Panc1 (cell line): Measurements from ENCODE around the gene FAM163A. TPM values are rescaled to one million over a fixed set of nuclear protein-coding genes. Genes with fewer than 3 reads are reported as not detected.

Source experiments
- ATAC-seq: fragments of 200-7000 bp; cut with Tn5 transposase; 2 replicates; pipeline ENCODE4 v1.9.1; 2020; ENCODE audit warnings: mild to moderate bottlenecking, moderate library complexity
- BruUV-seq: library from RNA; stranded (reverse); fragments of 400-500 nt; replicated peaks from 2 replicates; lab custom pipeline; 2021; lab: Mats Ljungman, UMichigan
- CTCF ChIA-PET: fragments of 300-600 bp; sonication (Branson Sonifier 250); formaldehyde crosslinking; loops from one replicate; lab custom pipeline; 2022; ENCODE audit warnings: antibody characterized with exemption; lab: Charles Lee
- POLR2A ChIA-PET: fragments of 300-600 bp; sonication (Branson Sonifier 250); formaldehyde crosslinking; loops from one replicate; lab custom pipeline; 2022; ENCODE audit warnings: antibody characterized with exemption; lab: Charles Lee
- DNase-seq: peaks from one replicate; pipeline ENCODE4 v3.0.0-alpha.2; 2010; ENCODE audit warnings: low read depth, low spot score
- H3K27ac ChIP-seq: 2 replicates; pipeline ENCODE4 v1.5.1; 2011; ENCODE audit warnings: mild to moderate bottlenecking, low read length, inconsistent platforms
- H3K27me3 ChIP-seq: fragments of 200-500 bp; sonication (Bioruptor generic); 2 replicates; pipeline ENCODE4 v1.6.0; 2014; ENCODE audit warnings: low read length, inconsistent platforms; ENCODE audit not compliant: control insufficient read depth, insufficient read depth
- H3K36me3 ChIP-seq: fragments of 200-500 bp; sonication (Bioruptor generic); 2 replicates; pipeline ENCODE4 v1.5.1; 2014; ENCODE audit warnings: inconsistent platforms, mild to moderate bottlenecking, low read length, moderate library complexity; ENCODE audit not compliant: control insufficient read depth, insufficient read depth
- H3K4me1 ChIP-seq: 2 replicates; pipeline ENCODE4 v1.5.1; 2011; ENCODE audit warnings: inconsistent platforms, mild to moderate bottlenecking, low read length, moderate library complexity; ENCODE audit not compliant: control insufficient read depth, insufficient read depth
- H3K4me3 ChIP-seq, 2 experiments: 2 replicates each; pipeline ENCODE4 v1.5.1; 2011 to 2012; ENCODE audit warnings: low read depth in 2 of 2, low read length in 2 of 2, mild to moderate bottlenecking in 2 of 2, inconsistent platforms in 1 of 2, moderate library complexity in 1 of 2
- H3K9me3 ChIP-seq: fragments of 200-500 bp; sonication (Bioruptor generic); 2 replicates; pipeline ENCODE4 v1.5.1; 2014; ENCODE audit warnings: low read depth, mild to moderate bottlenecking, inconsistent platforms, low read length, moderate library complexity; ENCODE audit not compliant: control insufficient read depth, insufficient read depth
- CTCF ChIP-seq: fragments of 450-650 bp; IDR thresholded peaks from 2 replicates; pipeline ENCODE4 v1.5.1; 2017; ENCODE audit warnings: mild to moderate bottlenecking
- POLR2AphosphoS5 ChIP-seq: IDR thresholded peaks from 2 replicates; pipeline ENCODE4 v1.6.1; 2012; ENCODE audit warnings: mild to moderate bottlenecking, low read depth, low read length, moderate library complexity
- REST ChIP-seq, 2 experiments: IDR thresholded peaks; 2 replicates each; pipeline ENCODE4 v1.6.1; 2011 to 2012; ENCODE audit warnings: low read depth in 2 of 2, control low read depth in 1 of 2, low read length in 1 of 2, mild to moderate bottlenecking in 1 of 2, moderate library complexity in 1 of 2; ENCODE audit not compliant: insufficient read depth in 1 of 2
- SIN3A ChIP-seq: IDR thresholded peaks from 2 replicates; pipeline ENCODE4 v1.6.1; 2012; ENCODE audit warnings: low read depth, mild to moderate bottlenecking, low read length, moderate library complexity, borderline replicate concordance; ENCODE audit not compliant: insufficient read depth
- TCF7L2 ChIP-seq: IDR thresholded peaks from 2 replicates; pipeline ENCODE4 v1.6.1; 2011; ENCODE audit warnings: mild to moderate bottlenecking, low read depth, low read length, inconsistent platforms
- in situ Hi-C: cut with HindIII; loops from 2 replicates; pipeline ENCODE4 v1.10.0; 2016; ENCODE audit warnings: low sequenced_read_pairs, low pct_unique_long_range_greater_than_20kb
- intact Hi-C: fragments of 100-400 bp; cut with micrococcal nuclease; formaldehyde crosslinking; loops from one replicate; pipeline ENCODE4 v1.10.0; 2022; ENCODE audit not compliant: unreplicated experiment
- total RNA-seq: library from RNA; stranded (reverse); gene quantifications from one replicate; pipeline ENCODE4 v1.2.1, GENCODE V29; 2021; ENCODE audit not compliant: unreplicated experiment

FAM163A gene
- total RNA-seq, 1 experiment from 2014 or later = not detected

GRCh38 chr1:179777731-179778130 is 34.6 kb downstream of the FAM163A start:
- TF ChIP-seq REST (IDR thresholded peaks at IDR 0.05; ENCODE audit: insufficient read depth in 1 of 2, low read depth in 2 of 2, low read length in 1 of 2) (no peak), POLR2AphosphoS5 (no peak), CTCF (no peak), TCF7L2 (no peak), SIN3A (no peak)
- POLR2A ChIA-PET = no interaction called here
- in situ Hi-C loops = no loop called here
- Histone ChIP-seq H3K36me3 (no peaks in the 10 kb centered on the region), H3K9me3 (no peaks in the 10 kb centered on the region), H3K4me3 (no peak overlapping the region), H3K27me3 (no peaks in the 10 kb centered on the region; the same call in 1 of the 2 replicates), H3K27ac (no peak overlapping the region), H3K4me1 (no peaks in the 10 kb centered on the region)
- BruUV-seq = no TSS peak
- intact Hi-C loops = no loop called here
- CTCF ChIA-PET = interaction anchor here (1.7 kb wide), 1 partner anchor 32 kb away, joined by 8 read pairs; no protein-coding TSS in a partner anchor
- ATAC-seq (no peak), DNase-seq (no peak)

DNA sequence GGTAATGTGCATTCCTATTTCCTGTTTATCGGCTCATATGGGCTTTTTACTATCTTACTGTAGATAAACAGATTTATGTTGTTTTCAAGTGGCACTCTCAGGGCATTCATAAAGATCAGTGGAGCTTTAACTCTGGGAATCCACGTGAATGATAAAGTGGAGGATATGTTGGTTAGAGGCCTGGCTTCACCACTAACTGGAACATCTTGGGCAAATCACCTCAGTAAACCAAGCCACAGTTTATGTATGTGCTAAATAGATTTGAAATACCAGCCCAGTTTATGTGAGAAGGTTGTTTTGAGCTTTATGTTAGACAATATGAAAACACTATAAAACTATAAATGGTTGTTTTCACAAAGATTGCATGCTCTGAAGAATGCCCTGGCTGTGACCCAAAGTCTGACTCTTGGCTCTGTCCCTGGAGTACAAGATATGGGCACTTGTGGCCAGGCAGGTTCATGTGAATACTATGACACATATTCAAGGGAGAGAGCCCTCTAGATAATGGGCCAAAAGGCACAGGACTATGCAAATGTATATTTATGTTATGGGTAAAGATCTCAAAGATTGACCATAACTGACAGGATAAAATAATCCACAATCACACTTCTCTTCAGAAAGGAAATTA is 36.7 kb downstream of the FAM163A start:
- in situ Hi-C loops (no loop called here), intact Hi-C loops (no loop called here)
- H3K9me3 ChIP-seq = no peaks in the 10 kb centered on the region
- no peak overlapping the region for H3K4me3 ChIP-seq
- TF ChIP-seq SIN3A = no peak
- no peak for TF ChIP-seq POLR2AphosphoS5
- TF ChIP-seq REST (IDR thresholded peaks at IDR 0.05; ENCODE audit: insufficient read depth in 1 of 2, low read depth in 2 of 2, low read length in 1 of 2) = no peak
- no peak for TF ChIP-seq TCF7L2
- no peak for TF ChIP-seq CTCF
- ChIA-PET CTCF (no interaction called here), POLR2A (no interaction called here)
- H3K4me1 ChIP-seq = no peaks in the 10 kb centered on the region
- peaks cover 4% of the 10 kb centered on the region; the same call in 1 of the 2 replicates for H3K27me3 ChIP-seq
- H3K27ac ChIP-seq = no peak overlapping the region
- BruUV-seq = no TSS peak
- no peak for DNase-seq
- ATAC-seq = no peak
- no peaks in the 10 kb centered on the region for H3K36me3 ChIP-seq
